ENCODE results near the gene BTC.
"Not testable (repeated sequence)": the region's sequence is repeated elsewhere in the genome, so short reads cannot be mapped to it uniquely, and the experiment has no call there.

The BTC gene

GRCh38 chr4:74757136-74757535 lies 37.2 kb downstream of the BTC start:
- no peak for DNase-seq (ENCODE audit: low read depth)

- no peak for DNase-seq (ENCODE audit: low read depth)
Observed at GRCh38 chr4:74755486-74755885, 38.8 kb downstream of the BTC start.

- no peak for DNase-seq (ENCODE audit: low read depth)
Observed at GRCh38 chr4:74754218-74754617, 40.1 kb downstream of the BTC start.

GRCh38 chr4:74752798-74753197 lies 41.5 kb downstream of the BTC start:
- DNase-seq (ENCODE audit: low read depth) = no peak

GRCh38 chr4:74751856-74752255 lies 42.5 kb downstream of the BTC start:
- DNase-seq (ENCODE audit: low read depth) = no peak

GRCh38 chr4:74751247-74751646 lies 43.1 kb downstream of the BTC start:
- DNase-seq (ENCODE audit: low read depth) = no peak

GRCh38 chr4:74742185-74742584 lies 52.1 kb downstream of the BTC start:
- no peak for DNase-seq (ENCODE audit: low read depth)

- no peak for DNase-seq (ENCODE audit: low read depth)
Observed at GRCh38 chr4:74738464-74739143, 55.7 kb downstream of the BTC start.

GRCh38 chr4:74734995-74735394 lies 59.3 kb downstream of the BTC start:
- DNase-seq (ENCODE audit: low read depth) = no peak

- DNase-seq (ENCODE audit: low read depth) = no peak
Observed at GRCh38 chr4:74733756-74734155, 60.6 kb downstream of the BTC start.

GRCh38 chr4:74724979-74725378 lies 69.3 kb downstream of the BTC start:
- DNase-seq (ENCODE audit: low read depth) = no peak

GRCh38 chr4:74716436-74716765 lies 77.9 kb downstream of the BTC start:
- no peak for DNase-seq (ENCODE audit: low read depth)

GRCh38 chr4:74715706-74716435 lies 78.5 kb downstream of the BTC start:
- no peak for DNase-seq (ENCODE audit: low read depth)

- no peak for DNase-seq (ENCODE audit: low read depth)
Observed at GRCh38 chr4:74714611-74715130, 79.7 kb downstream of the BTC start.

- not testable (repeated sequence) for DNase-seq (ENCODE audit: low read depth)
Observed at GRCh38 chr4:74708135-74708534, 86.2 kb downstream of the BTC start.

All from stimulated activated CD8-positive, alpha-beta memory T cell treated with anti-CD3 and anti-CD28 coated beads, Interleukin-12 subunit alpha, Interleukin-12 subunit beta, amount 100 ng/mL, for 4 hours (primary cell).